Left colon (tissue), 2 donors: ENCODE data around the gene ADARB1. TPM values are rescaled to one million over a fixed set of nuclear protein-coding genes. Genes with fewer than 3 reads are reported as not detected.
"Not testable (repeated sequence)": the region's sequence is repeated elsewhere in the genome, so short reads cannot be mapped to it uniquely, and the experiment has no call there.

Experiments
- ATAC-seq: fragments of 200-7000 bp; cut with Tn5 transposase; one replicate; pipeline ENCODE4 v1.9.1; 2020; ENCODE audit warnings: mild to moderate bottlenecking, moderate library complexity
- DNase-seq, 2 donors: peaks; one replicate each; pipeline ENCODE4 v3.0.0-alpha.2; 2020
- intact Hi-C, 2 donors: fragments of 100-400 bp; cut with DNase I in 1 of 2; cut with micrococcal nuclease in 1 of 2; formaldehyde crosslinking; loops; one replicate each; pipeline versions ENCODE4 v1.11.2 to v1.14.0; 2022; cut with DNase I, micrococcal nuclease
- total RNA-seq, 2 donors: library from RNA; stranded (reverse); fragmentation: NEBNext Ultra II Directional; extraction: Animal tissue kit (Norgen Biotek cat#: 25700); gene quantifications; one replicate each; pipeline ENCODE4 v1.2.1, GENCODE V29; 2021
- donor health status: DM: no; HTN: no; CAD: no.
- donor health status: DM: yes; HTN: yes; CAD: no.

Gene ADARB1
- total RNA-seq, 2 donors from 2014 or later = 6.9 to 12.4 TPM

GRCh38 chr21:45124596-45124995 lies 50.2 kb downstream of the ADARB1 start:
- no peak for DNase-seq
- no peak for ATAC-seq
- intact Hi-C loops = no loop called here

GRCh38 chr21:45125357-45125756 lies 51.0 kb downstream of the ADARB1 start:
- DNase-seq (no peak), ATAC-seq (no peak)
- intact Hi-C loops = loop anchor here in 1 of 2 donors (5.0 kb wide), 1 partner anchor 168 kb away; no protein-coding TSS in a partner anchor

- intact Hi-C loops = loop anchor here (2.0 to 5.0 kb wide), 2 partner anchors 169 to 183 kb away; no protein-coding TSS in a partner anchor
- ATAC-seq = no peak
These were observed 51.8 kb downstream of the ADARB1 start for GRCh38 chr21:45126204-45126626.

GRCh38 chr21:45126983-45127382 lies 52.6 kb downstream of the ADARB1 start:
- intact Hi-C loops = loop anchor here (2.0 to 5.0 kb wide), 2 partner anchors 170 to 184 kb away; no protein-coding TSS in a partner anchor
- ATAC-seq (no peak), DNase-seq (no peak)

More at GRCh38 chr21:45126204-45126626, 51.8 kb downstream of the ADARB1 start:
- DNase-seq = no peak

- intact Hi-C loops = loop anchor here (2.0 to 5.0 kb wide), 2 partner anchors 171 to 185 kb away; no protein-coding TSS in a partner anchor
- ATAC-seq = no peak
- DNase-seq = no peak
These were observed 53.6 kb downstream of the ADARB1 start for GRCh38 chr21:45127937-45128336.

GRCh38 chr21:45128613-45129188 lies 54.3 kb downstream of the ADARB1 start:
- intact Hi-C loops = loop anchor here in 1 of 2 donors (5.0 kb wide), 1 partner anchor 171 kb away; no protein-coding TSS in a partner anchor
- DNase-seq = peak; percentile 64 to 79
- ATAC-seq = peak; percentile 96

- ATAC-seq = peak; percentile 64
These were observed 55.0 kb downstream of the ADARB1 start for GRCh38 chr21:45129189-45129923.

GRCh38 chr21:45130324-45130774 lies 56.0 kb downstream of the ADARB1 start:
- no peak for ATAC-seq
- DNase-seq = no peak
- intact Hi-C loops = no loop called here

More at GRCh38 chr21:45129189-45129923, 55.0 kb downstream of the ADARB1 start:
- intact Hi-C loops = loop anchor here in 1 of 2 donors (5.0 kb wide), 1 partner anchor 172 kb away; no protein-coding TSS in a partner anchor
- DNase-seq = no peak

- no peak for DNase-seq
- intact Hi-C loops = no loop called here
- no peak for ATAC-seq
These were observed 57.2 kb downstream of the ADARB1 start for GRCh38 chr21:45131537-45131999.

- intact Hi-C loops = no loop called here
- DNase-seq (no peak), ATAC-seq (no peak)
These were observed 58.6 kb downstream of the ADARB1 start for GRCh38 chr21:45132841-45133573.

GRCh38 chr21:45133574-45134278 lies 59.3 kb downstream of the ADARB1 start:
- DNase-seq, intact Hi-C loops, ATAC-seq: not testable (repeated sequence)

GRCh38 chr21:45134279-45135076 lies 60.1 kb downstream of the ADARB1 start:
- intact Hi-C loops = loop anchor here in 1 of 2 donors (5.0 kb wide), 1 partner anchor 187 kb away; no protein-coding TSS in a partner anchor
- DNase-seq (no peak), ATAC-seq (peak; percentile 24)

- ATAC-seq (no peak), DNase-seq (no peak)
- intact Hi-C loops = loop anchor here in 1 of 2 donors (5.0 kb wide), 1 partner anchor 188 kb away; no protein-coding TSS in a partner anchor
These were observed 60.7 kb downstream of the ADARB1 start for GRCh38 chr21:45135122-45135521.

- no peak for ATAC-seq
- no peak for DNase-seq
- intact Hi-C loops = loop anchor here (2.0 to 5.0 kb wide), 2 partner anchors 187 to 189 kb away; no protein-coding TSS in a partner anchor
These were observed 61.5 kb downstream of the ADARB1 start for GRCh38 chr21:45135868-45136267.

- DNase-seq (no peak), ATAC-seq (no peak)
- intact Hi-C loops = loop anchor here (2.0 to 5.0 kb wide), 2 partner anchors 188 to 189 kb away; no protein-coding TSS in a partner anchor
These were observed 62.1 kb downstream of the ADARB1 start for GRCh38 chr21:45136500-45136899.

GRCh38 chr21:45136927-45137611 lies 62.7 kb downstream of the ADARB1 start:
- ATAC-seq = peak; percentile 62
- intact Hi-C loops = loop anchor here (2.0 to 5.0 kb wide), 2 partner anchors 188 to 190 kb away; no protein-coding TSS in a partner anchor
- DNase-seq = peak; percentile 71 to 96

- ATAC-seq (no peak), DNase-seq (no peak)
- intact Hi-C loops = loop anchor here (2.0 to 5.0 kb wide), 2 partner anchors 189 to 190 kb away; no protein-coding TSS in a partner anchor
These were observed 63.2 kb downstream of the ADARB1 start for GRCh38 chr21:45137612-45137937.
